ENCODE measurements around the gene LCORL. TPM values are rescaled to one million over a fixed set of nuclear protein-coding genes. Genes with fewer than 3 reads are reported as not detected.

The LCORL gene
- total RNA-seq, 1 experiment from 2014 or later: 11.3 TPM

DNA sequence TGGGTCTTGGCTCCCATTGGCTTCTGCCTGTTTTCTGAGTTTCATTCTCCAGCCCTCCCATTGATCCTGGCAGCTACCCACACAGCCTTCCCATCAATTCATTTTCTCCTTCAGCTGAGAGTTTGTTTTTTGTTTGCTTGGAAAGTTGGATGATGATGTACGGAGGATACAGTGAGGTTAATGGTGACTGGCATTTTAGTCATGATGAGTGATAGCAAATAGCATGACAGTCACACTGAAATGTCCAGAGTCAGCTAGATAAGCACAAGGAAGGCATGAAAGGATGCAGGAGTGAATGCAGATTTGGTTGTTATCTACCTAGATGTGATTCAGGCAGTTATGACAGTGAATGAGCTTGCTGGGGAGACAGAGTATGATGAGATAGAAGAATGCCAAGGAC, 30.6 kb upstream of the LCORL start:
- H3K9me3 ChIP-seq: no peaks in the 10 kb centered on the region
- peaks cover 7% of the 10 kb centered on the region for H3K4me1 ChIP-seq
- H3K4me3 ChIP-seq (ENCODE audit: low read depth, low read length): no peak overlapping the region
- H3K27me3 ChIP-seq (replicated peaks; ENCODE audit: control insufficient read depth, insufficient read depth, low read length): no peaks in the 10 kb centered on the region
- no peak overlapping the region for H3K4me3 Mint-ChIP-seq (ENCODE audit: unreplicated experiment)
- no peak overlapping the region for H3K27ac Mint-ChIP-seq (ENCODE audit: unreplicated experiment)
- no peaks in the 10 kb centered on the region for H3K9me3 Mint-ChIP-seq (ENCODE audit: unreplicated experiment)
- ChIA-PET CTCF (no interaction called here), POLR2A (no interaction called here)
- H3K36me3 Mint-ChIP-seq (ENCODE audit: insufficient read depth, unreplicated experiment): no peaks in the 10 kb centered on the region
- DNase-seq: no peak
- no peaks in the 10 kb centered on the region for H3K4me1 Mint-ChIP-seq (ENCODE audit: low read depth, unreplicated experiment)
- no TSS peak for BruUV-seq (replicated peaks)
- intact Hi-C loops (cut with micrococcal nuclease; ENCODE audit: unreplicated experiment): no loop called here
- H3K36me3 ChIP-seq (ENCODE audit: control insufficient read depth, insufficient read depth, low read length): no peaks in the 10 kb centered on the region
- no peak for TF ChIP-seq CTCF (IDR thresholded peaks at IDR 0.05; ENCODE audit: insufficient read depth in 1 of 2, low read depth in 1 of 2, low read length in 1 of 2, severe bottlenecking in 1 of 2, unreplicated experiment in 1 of 2)
- peaks cover 5% of the 10 kb centered on the region for H3K27me3 Mint-ChIP-seq (ENCODE audit: insufficient read depth, unreplicated experiment)

DNA sequence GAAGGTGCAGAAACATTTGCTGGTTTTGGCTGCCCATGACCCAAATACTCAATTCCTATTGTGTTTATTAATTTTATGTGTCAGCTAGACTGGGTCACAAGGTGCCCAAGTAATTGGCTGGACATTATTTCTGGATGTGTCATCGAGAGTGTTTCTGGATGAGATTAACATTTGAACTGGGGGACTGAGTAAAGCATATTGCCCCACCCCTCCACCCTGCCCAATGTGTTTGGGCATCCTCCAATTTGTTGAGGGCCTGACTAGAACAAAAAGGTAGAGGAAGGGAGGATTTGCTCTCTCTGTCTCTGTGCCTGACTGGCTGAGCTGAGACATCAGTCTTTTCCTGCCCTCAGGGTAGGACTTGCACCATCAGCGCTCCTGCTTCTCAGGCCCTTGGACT, 29.7 kb upstream of the LCORL start:
- H3K27me3 ChIP-seq (replicated peaks; ENCODE audit: control insufficient read depth, insufficient read depth, low read length): no peaks in the 10 kb centered on the region
- Mint-ChIP-seq H3K9me3 (ENCODE audit: unreplicated experiment) (no peaks in the 10 kb centered on the region), H3K4me3 (ENCODE audit: unreplicated experiment) (no peak overlapping the region), H3K27me3 (ENCODE audit: insufficient read depth, unreplicated experiment) (peaks cover 5% of the 10 kb centered on the region), H3K36me3 (ENCODE audit: insufficient read depth, unreplicated experiment) (no peaks in the 10 kb centered on the region), H3K27ac (ENCODE audit: unreplicated experiment) (no peak overlapping the region), H3K4me1 (ENCODE audit: low read depth, unreplicated experiment) (no peaks in the 10 kb centered on the region)
- H3K4me1 ChIP-seq: peaks cover 7% of the 10 kb centered on the region
- H3K36me3 ChIP-seq (ENCODE audit: control insufficient read depth, insufficient read depth, low read length): no peaks in the 10 kb centered on the region
- no peak overlapping the region for H3K4me3 ChIP-seq (ENCODE audit: low read depth, low read length)
- intact Hi-C loops (cut with micrococcal nuclease; ENCODE audit: unreplicated experiment): no loop called here
- H3K9me3 ChIP-seq: no peaks in the 10 kb centered on the region
- no TSS peak for BruUV-seq (replicated peaks)
- no peak for TF ChIP-seq CTCF (IDR thresholded peaks at IDR 0.05; ENCODE audit: insufficient read depth in 1 of 2, low read depth in 1 of 2, low read length in 1 of 2, severe bottlenecking in 1 of 2, unreplicated experiment in 1 of 2)
- POLR2A ChIA-PET: no interaction called here
- DNase-seq: no peak
- CTCF ChIA-PET: no interaction called here

GRCh38 chr4:18050448-18050847, 28.9 kb upstream of the LCORL start:
- intact Hi-C loops (cut with micrococcal nuclease; ENCODE audit: unreplicated experiment): no loop called here
- CTCF ChIA-PET: no interaction called here
- Mint-ChIP-seq H3K27ac (ENCODE audit: unreplicated experiment) (no peak overlapping the region), H3K4me1 (ENCODE audit: low read depth, unreplicated experiment) (no peaks in the 10 kb centered on the region), H3K9me3 (ENCODE audit: unreplicated experiment) (no peaks in the 10 kb centered on the region), H3K4me3 (ENCODE audit: unreplicated experiment) (no peak overlapping the region), H3K27me3 (ENCODE audit: insufficient read depth, unreplicated experiment) (peaks cover 5% of the 10 kb centered on the region), H3K36me3 (ENCODE audit: insufficient read depth, unreplicated experiment) (no peaks in the 10 kb centered on the region)
- no peak for TF ChIP-seq CTCF (IDR thresholded peaks at IDR 0.05; ENCODE audit: insufficient read depth in 1 of 2, low read depth in 1 of 2, low read length in 1 of 2, severe bottlenecking in 1 of 2, unreplicated experiment in 1 of 2)
- no peaks in the 10 kb centered on the region for H3K27me3 ChIP-seq (replicated peaks; ENCODE audit: control insufficient read depth, insufficient read depth, low read length)
- no peaks in the 10 kb centered on the region for H3K9me3 ChIP-seq
- DNase-seq: no peak
- peaks cover 7% of the 10 kb centered on the region for H3K4me1 ChIP-seq
- POLR2A ChIA-PET: no interaction called here
- no peaks in the 10 kb centered on the region for H3K36me3 ChIP-seq (ENCODE audit: control insufficient read depth, insufficient read depth, low read length)
- BruUV-seq (replicated peaks): no TSS peak
- no peak overlapping the region for H3K4me3 ChIP-seq (ENCODE audit: low read depth, low read length)
